K562 (cell line): ENCODE results near the gene SPINT2. TPM values are rescaled to one million over a fixed set of nuclear protein-coding genes. Genes with fewer than 3 reads are reported as not detected.

Experiments
- CREB1 ChIP-seq, 2 experiments: sonication (generic) in 1 of 2; formaldehyde crosslinking in 1 of 2; IDR thresholded peaks; 2 replicates each; pipeline versions ENCODE4 v1.6.1 to v1.8.0; 2012 to 2022; ENCODE audit warnings: inconsistent platforms in 1 of 2, mild to moderate bottlenecking in 1 of 2, missing genetic modification reagents in 1 of 2, moderate library complexity in 1 of 2
- CXXC5 ChIP-seq: fragments of 250-450 bp; sonication (Bioruptor Pico); IDR thresholded peaks from 2 replicates; pipeline ENCODE4 v1.8.0; 2022; ENCODE audit warnings: inconsistent platforms, mild to moderate bottlenecking, moderate library complexity
- DNMT1 ChIP-seq: fragments of 450-650 bp; IDR thresholded peaks from 2 replicates; pipeline ENCODE4 v1.6.1; 2016; ENCODE audit warnings: antibody characterized with exemption, mild to moderate bottlenecking
- EWSR1 ChIP-seq: fragments of 450-650 bp; IDR thresholded peaks from 2 replicates; pipeline ENCODE4 v1.6.1; 2018; ENCODE audit warnings: borderline replicate concordance, mild to moderate bottlenecking, low read depth, moderate library complexity; ENCODE audit not compliant: partially characterized antibody
- GABPA ChIP-seq: fragments of 200-800 bp; sonication (Bioruptor generic); conservative IDR thresholded peaks from 2 replicates; pipeline ENCODE4 v1.6.1; 2016; ENCODE audit warnings: low read depth, missing genetic modification characterization, missing compliant biosample characterization
- PBX2 ChIP-seq, 2 experiments: IDR thresholded peaks in 1 of 2; conservative IDR thresholded peaks in 1 of 2; 2 replicates each; pipeline ENCODE4 v1.6.1; 2016; ENCODE audit warnings: low read depth in 2 of 2, mild to moderate bottlenecking in 1 of 2, missing compliant biosample characterization in 1 of 2, missing genetic modification characterization in 1 of 2, moderate library complexity in 1 of 2
- PHF20 ChIP-seq: fragments of 450-650 bp; IDR thresholded peaks from 2 replicates; pipeline ENCODE4 v1.6.1; 2018; ENCODE audit not compliant: partially characterized antibody
- RNF2 ChIP-seq: sonication (generic); IDR thresholded peaks from 2 replicates; pipeline ENCODE4 v1.6.1; 2016
- ZBTB33 ChIP-seq: sonication (generic); formaldehyde crosslinking; IDR thresholded peaks from 2 replicates; pipeline ENCODE4 v1.8.1; 2023; ENCODE audit warnings: mild to moderate bottlenecking, missing genetic modification reagents
- ZNF589 ChIP-seq: fragments of 200-800 bp; sonication (Bioruptor generic); IDR thresholded peaks from 2 replicates; pipeline ENCODE4 v1.6.1; 2016; ENCODE audit warnings: low read depth, missing genetic modification characterization, missing compliant biosample characterization
- ZNF766 ChIP-seq: fragments of 200-800 bp; sonication (Bioruptor generic); conservative IDR thresholded peaks from 2 replicates; pipeline ENCODE4 v1.6.1; 2016; ENCODE audit warnings: missing genetic modification characterization, missing compliant biosample characterization
- polyA plus RNA-seq, 8 experiments: library from polyadenylated mRNA; depleted of rRNA in 4 of 8; stranded (reverse) in 5 of 8; unstranded in 3 of 8; fragments of >200 nt; fragmentation: Nextera tagmentation in 2 of 8; fragmentation: Illumina TruSeq in 1 of 8; extraction: Ambion mirVana in 2 of 8; extraction: Trizol in 1 of 8; gene quantifications; 2 replicates each; pipeline versions ENCODE4 v1.2.1 to v1.2.3, GENCODE V29; 2011 to 2014; ENCODE audit warnings: inconsistent platforms in 1 of 8, missing spikeins in 1 of 8
- total RNA-seq, 7 experiments: library from RNA; depleted of rRNA in 6 of 7; stranded (reverse); fragments of >200 nt in 6 of 7; fragmentation: Illumina TruSeq in 2 of 7; extraction: Trizol in 2 of 7; gene quantifications; 2 replicates each; pipeline versions ENCODE4 v1.2.1 to v1.2.3, GENCODE V29; 2011 to 2021; ENCODE audit warnings: low replicate concordance in 1 of 7

Gene SPINT2
- total and polyA plus RNA-seq, 9 of the 15 experiments (the other 6 are each of a cell fraction or from before 2014, with no cell fraction given): 0.65 to 4.5 (median 3.4) TPM

- TF ChIP-seq GABPA (tag) (no peak), PBX2 (CRISPR knock-in tag; IDR thresholded peaks at IDR 0.05; ENCODE audit: low read depth) (peak; percentile 75), PBX2 (tag; conservative IDR thresholded peaks at IDR 0.05; ENCODE audit: low read depth) (peak; percentile 91), RNF2 (peak; percentile 32; the same call in 1 of the 2 replicates), ZNF589 (CRISPR knock-in tag) (no peak), CXXC5 (CRISPR knock-in tag) (peak; percentile 28; the same call in 1 of the 2 replicates), ZBTB33 (CRISPR knock-in tag) (no peak), ZNF766 (CRISPR knock-in tag) (peak; percentile 71; the same call in 1 of the 2 replicates), PHF20 (no peak), EWSR1 (no peak), CREB1 (IDR thresholded peaks at IDR 0.05) (no peak), CREB1 (CRISPR knock-in tag; IDR thresholded peaks at IDR 0.05) (no peak), DNMT1 (0 out of 2 replicates have a peak, but pooled peaks have one; percentile 24)
Measured at GRCh38 chr19:38304866-38305429, 40.6 kb downstream of the SPINT2 start (continued).
